Stimulated activated CD4-positive, alpha-beta T cell treated with anti-CD3 and anti-CD28 coated beads, Interleukin-4, amount 100 ng/mL, for 4 hours (primary cell): ENCODE measurements around the gene SETDB2.
A peak's percentile ranks its signal among the peaks of the same experiment; 100 is the strongest.

Source experiments
- DNase-seq, 2 experiments: peaks; one replicate each; pipeline ENCODE4 v3.0.0-alpha.2; 2020

Gene SETDB2

DNA sequence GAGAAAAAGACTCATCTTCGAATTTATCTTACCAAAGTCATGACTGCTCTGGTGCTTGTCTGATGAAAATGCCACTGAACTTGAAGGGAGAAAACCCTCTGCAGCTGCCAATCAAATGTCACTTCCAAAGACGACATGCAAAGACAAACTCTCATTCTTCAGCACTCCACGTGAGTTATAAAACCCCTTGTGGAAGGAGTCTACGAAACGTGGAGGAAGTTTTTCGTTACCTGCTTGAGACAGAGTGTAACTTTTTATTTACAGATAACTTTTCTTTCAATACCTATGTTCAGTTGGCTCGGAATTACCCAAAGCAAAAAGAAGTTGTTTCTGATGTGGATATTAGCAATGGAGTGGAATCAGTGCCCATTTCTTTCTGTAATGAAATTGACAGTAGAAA lies 32.5 kb downstream of the SETDB2 start:
- no peak for DNase-seq

DNA sequence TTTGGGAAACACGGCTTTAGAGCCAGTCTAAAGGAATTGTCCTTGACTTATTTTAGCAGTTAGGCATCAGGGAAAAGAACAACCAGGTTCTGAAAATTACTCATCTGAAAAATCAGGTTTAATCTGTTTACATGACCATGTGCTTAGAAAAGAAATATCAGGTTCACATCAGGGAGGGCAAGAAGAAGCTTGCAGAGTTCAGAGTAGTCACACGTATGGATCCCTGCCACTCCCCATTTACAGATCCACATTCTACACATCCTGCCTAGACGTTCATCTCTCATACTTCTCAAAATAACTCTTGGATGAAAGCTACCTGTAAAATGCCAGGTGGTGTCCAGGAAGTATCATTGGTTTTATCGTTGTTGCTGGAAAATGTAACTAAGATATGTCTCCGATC lies 37.7 kb downstream of the SETDB2 start:
- DNase-seq, result no peak

DNA sequence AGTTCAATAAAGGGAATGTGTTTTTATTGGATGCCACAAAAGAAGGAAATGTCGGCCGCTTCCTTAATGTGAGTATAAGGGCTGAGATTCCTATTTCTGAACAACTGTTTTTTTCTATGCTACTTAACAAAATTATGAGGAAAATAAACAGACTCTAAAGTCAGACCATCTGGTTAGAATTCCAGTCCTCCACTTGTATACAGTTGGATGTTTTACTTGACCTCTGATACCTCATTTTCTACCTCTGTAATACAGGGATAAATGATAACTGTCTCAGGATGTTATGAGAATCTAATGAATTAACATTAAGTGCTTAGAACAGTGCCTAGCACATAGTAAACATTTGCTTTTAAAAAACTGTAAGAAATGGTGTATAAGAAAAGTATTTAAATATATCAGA lies 44.5 kb downstream of the SETDB2 start:
- DNase-seq, result no peak

DNA sequence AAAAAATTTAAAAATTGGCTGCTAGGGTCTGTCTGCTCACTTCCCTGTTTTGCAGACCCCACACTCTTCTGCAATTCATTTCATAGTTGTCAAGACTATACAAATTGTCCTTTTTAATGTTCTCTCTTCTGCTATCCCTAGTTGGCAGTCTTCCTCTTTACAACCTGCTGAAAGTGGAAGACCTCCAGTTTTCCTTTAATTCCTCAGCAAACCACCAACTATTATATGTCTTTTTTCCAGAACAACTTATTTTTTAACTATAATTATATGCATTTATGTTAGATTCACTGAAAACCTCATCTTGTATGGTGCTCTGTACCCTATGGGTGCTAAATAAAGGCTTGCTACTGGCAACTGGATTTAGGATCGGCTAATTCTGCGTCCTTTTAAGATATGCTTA lies 50.6 kb downstream of the SETDB2 start:
- DNase-seq, result no peak

DNA sequence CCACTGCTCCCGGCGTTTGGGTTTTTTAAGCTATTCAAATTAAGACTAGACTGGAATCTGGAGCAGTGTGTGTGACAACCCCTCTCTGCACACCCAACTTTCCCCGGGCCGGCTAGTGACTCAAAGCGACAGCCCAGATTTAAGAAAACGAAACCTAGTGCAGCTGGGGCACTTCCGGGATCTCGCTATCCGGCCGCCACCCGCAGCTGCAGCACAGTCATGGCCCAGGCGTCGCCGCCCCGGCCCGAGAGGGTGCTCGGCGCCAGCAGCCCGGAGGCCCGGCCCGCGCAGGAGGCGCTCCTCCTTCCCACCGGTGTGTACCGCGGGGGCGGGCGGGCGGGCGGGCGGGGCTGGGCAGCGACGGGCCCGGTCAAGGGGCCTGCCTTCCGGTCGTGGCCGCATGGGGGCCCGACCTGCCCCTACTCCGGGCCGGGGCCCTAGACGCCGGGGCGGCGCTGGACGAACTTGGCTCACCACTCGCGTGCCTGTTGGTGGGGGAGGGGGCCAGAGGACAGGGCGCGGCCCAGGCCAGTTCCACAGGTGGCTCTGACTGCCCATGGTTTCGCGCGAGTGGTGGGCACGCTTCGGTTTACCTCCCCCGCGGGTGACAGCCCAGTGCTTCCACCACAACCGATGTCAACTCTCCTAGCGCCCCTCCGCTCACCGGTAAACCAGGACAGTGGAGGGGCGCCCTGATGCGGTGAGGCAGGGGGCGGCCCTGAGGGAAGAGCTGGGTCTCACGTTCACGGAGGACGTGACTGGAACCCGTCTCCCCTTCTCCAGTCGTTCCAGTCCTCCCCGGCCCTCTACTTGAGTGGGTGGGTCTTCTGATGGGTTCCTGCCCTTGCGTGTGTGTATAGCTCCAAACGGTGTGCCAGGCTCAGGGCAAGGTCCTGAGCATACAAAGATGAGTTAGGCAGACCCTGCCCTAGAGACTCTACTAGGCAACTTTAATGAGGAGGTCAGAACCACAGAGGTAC lies 52.0 kb downstream of the SETDB2 start, which contains the start of gene PHF11:
TSS of gene PHF11 (plus strand) at position 171 of the 980 bp plus-strand sequence. CDS start at position 220, 49 bp downstream.
- DNase-seq, result peak; percentile 82 to 92

DNA sequence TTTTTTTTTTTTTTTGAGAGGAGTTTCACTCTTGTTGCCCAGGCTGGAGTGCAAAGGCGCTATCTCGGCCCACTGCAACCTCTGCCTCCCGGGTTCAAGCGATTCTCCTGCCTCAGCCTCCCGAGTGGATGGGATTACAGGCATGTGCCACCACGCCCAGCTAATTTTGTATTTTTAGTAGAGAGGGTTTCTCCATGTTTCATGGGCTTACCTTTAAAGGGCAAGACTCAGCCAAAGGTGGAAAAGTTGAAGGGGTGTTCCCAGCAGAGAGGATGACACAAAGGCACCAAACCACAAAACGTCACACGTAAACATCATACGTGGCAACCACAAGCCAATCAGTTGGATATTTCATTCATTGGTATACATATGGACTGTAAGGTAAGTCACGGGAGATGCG lies 52.8 kb downstream of the SETDB2 start:
- DNase-seq, result peak; percentile 16 to 79

DNA sequence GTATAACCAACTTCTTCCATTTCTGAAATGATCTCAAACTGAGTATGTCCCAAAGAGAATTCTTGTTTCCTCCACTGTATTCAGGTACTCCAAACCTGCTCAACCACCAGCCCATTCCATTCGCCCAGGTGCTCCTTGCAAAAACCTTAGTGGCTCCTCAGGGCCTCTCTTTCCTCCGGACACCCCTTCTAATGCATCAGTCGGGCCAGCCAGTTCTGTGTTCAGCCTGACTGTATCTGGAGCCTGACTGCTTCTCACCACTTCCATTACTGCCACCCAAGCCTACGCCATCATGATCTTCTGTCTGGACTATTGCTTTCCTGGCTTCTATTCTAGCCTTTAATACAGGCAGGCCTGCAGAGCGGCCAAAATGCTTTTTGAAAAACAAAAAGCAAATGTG lies 53.2 kb downstream of the SETDB2 start:
- peak in 1 of 2 experiments; percentile 3 for DNase-seq

DNA sequence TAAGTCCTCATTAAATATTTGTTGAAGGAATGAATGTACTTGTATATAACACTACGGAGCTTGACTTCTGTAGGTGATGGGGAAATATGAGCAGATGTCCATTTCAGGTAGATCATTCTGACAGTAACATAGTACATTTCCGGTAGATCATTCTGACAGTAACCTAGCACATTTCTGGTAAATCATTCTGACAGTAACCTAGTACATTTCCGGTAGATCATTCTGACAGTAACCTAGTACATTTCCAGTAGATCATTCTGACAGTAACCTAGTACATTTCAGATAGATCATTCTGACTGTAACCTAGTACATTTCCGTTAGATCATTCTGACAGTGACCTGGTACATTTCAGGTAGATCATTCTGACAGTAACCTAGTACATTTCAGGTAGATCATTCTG lies 54.1 kb downstream of the SETDB2 start:
- no peak for DNase-seq

DNA sequence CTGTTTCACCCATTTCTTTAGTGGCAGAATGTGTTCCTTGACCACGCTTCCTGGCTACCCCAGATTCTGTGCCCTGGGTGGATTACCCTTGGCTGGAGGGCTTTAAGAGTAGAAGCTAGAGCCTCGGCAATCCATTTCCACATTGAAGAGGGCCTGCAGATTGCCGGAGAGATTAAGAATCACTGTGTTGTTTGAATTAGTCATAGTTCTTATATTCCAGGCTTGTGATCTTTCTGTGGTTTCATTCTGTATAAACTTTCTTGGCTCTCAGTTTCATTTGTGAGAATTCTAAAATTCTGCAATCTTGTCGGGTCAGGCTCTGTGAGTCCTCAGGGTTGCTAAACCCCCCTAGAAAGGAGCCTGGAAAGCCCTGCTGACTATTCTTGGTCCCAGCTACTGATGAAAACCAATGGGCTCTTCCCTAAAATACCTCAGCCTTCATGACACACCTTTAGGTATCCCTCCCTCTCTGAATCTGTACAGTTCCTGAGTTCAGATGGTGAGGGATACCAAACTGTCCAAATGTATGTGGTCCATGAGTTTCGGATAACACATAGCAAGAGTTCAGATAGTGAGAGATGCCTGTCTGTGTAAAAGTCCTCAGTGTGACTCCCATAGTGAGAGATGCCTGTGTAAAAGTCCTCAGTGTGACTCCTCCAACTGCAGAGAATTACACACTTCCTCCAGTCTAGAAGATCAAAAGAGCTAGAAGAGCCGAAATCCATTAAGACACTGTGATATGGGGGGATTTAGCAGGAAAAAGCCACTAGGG lies 56.0 kb downstream of the SETDB2 start:
- no peak for DNase-seq

DNA sequence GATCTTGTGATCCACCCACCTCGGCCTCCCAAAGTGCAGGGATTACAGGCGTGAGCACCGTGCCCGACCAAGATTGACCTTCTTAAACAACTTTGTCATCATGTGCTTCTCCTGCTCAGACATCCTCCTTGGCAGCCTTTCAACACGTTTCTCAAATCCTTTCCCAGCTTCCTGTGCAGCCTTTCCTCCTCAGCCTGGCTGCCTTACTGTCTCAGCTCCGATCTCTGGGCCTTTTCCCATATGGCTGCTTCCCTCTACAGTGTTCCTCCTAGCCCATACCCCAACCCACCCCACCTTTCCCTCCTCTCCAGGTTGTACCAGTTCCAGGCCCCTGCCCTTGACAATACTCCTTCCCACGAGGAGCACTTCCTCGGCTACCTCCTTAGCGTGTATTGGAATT lies 58.9 kb downstream of the SETDB2 start:
- no peak for DNase-seq

DNA sequence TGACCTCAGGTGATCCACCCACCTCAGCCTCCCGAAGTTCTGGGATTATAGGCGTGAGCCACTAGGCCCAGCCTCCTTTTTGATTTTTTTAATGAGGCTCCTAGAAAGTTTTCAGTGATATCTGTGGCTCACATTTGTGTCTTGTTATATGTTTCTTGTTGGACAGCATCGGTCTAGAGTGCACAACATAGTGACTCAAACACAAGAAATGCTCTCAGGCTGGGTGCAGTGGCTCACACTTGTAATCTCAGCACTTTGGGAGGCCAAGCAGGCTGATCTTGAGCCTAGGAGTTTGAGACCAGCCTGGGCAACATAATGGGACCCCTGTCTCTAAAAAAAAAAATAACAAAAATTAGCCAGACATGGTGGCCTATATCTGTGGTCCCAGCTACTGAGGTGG lies 59.9 kb downstream of the SETDB2 start:
- no peak for DNase-seq

DNA sequence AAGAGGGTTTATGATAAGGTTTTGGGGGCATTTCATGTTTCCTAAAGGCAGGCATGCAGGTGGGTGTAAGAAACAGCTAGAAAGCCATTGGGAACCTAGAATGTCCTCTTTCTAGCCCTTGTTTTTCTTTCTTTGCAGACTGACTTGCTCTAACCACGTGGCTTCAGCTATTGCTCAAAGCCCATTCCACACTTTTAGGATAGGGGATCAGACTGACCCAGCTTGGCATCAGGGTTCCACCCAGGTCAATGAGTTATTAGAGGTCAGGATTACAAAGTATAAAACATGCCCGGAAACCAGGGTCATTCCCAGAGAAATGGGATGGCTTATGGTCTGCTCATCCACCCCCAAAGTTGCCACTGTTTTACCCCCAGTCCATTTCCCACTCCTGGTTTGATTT lies 68.5 kb downstream of the SETDB2 start:
- no peak for DNase-seq

DNA sequence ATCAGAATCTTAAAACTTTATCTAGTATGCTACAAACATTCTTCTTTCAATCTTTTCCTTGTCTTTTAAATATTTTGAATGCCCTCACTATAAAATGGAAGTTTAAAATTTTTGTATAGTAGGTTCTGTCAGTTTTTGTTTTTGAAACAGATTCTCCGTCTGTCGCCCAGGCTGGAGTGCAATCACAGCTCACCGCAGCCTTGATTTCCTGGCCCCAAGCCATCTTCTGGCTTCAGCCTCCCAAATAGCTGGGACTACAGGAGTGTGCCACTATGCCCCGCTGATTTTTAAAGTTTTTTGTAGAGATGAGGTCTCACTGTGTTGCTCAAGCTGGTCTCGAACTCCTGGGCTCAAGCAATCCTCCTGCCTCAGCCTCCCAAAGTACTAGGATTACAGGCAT lies 72.4 kb downstream of the SETDB2 start:
- DNase-seq, result no peak

DNA sequence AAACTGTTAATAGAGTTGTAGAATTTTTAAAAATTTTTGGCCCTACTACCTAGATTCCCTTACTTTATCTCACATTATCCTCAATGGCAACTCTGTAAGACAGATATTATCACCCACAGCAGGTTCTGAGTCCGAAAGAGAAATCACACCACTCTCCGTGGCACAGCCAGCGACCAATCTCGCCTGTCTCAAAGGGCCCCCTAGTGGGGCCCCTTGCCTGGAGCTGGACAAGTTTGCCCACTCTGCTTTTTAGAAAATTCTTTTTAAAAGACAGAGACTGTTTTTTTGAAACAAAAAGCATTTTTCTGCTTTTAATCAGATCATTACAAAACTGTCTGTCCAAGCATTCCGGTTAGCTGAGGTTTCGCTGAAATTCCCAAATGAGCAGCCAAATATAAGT lies 73.4 kb downstream of the SETDB2 start:
- no peak for DNase-seq

DNA sequence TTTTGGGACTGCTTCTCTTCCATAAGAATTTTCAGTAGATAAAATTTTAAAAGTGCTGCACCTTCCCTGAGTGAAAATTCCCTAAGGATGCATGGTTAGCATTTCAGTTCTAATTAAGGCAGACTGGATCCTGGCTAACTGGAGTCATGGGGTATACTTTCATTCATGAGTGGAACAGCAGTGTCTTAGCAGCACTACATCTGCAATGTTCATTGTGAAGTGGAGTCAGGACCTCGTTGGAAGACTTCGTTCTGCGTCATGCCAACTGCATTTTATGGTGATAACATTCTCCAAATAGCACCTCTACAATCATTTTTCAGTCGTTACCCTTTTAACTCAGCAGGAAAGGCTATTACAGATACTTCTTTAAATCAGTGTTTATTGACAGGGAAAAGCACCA lies 77.2 kb downstream of the SETDB2 start:
- DNase-seq, result no peak

DNA sequence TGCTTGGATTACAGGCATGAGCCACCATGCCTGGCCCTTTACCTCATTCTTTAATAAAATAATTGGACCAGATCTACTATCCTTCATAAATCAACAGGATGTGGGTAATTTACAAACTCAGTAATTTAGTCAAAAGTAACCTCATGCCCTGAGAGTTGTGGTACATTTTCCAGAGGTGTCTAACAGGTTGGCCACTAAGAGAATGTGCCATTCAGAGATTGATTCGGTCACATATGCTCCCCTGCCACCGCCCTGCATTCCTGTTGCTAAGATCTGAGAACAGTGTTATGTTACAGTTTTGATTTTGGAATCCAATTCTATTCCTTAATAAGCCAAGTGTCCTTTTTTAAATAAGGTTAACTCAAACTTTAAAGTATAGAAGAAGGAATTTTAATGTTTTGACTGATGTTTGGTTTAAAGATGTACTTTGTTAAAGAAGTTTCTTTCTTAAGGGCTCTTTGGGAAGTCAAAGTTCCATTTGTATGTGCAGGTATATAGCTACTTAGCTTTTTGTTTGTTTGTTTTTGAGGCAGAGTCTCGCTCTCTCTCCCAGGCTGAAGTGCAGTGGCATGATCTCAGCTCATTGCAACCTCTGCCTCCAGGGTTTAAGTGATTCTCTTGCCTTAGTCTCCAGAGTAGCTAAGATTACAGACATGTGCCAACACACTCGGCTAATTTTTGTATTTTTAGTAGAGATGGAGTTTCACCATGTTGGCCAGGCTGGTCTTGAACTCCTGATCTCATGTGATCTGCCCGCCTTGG lies 80.8 kb downstream of the SETDB2 start:
- no peak for DNase-seq

DNA sequence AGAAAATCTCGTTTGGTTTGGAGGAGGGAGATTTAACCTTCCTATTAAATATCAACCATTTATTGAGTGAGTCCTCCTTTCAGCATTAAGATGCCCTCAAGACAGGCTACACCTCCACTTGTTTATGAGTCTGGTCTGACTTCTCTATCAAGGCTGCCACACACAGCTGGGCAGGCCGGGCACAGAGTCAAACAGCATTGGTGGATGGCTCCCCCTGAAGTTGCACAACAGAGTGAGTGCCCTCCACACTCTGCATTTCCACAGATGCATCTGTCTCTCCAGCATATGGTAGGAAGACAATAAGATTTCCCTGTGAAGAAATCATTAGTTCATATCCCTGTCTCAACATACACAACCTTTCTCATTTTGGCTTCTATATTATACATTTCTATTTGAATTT lies 83.0 kb downstream of the SETDB2 start:
- DNase-seq, result no peak

DNA sequence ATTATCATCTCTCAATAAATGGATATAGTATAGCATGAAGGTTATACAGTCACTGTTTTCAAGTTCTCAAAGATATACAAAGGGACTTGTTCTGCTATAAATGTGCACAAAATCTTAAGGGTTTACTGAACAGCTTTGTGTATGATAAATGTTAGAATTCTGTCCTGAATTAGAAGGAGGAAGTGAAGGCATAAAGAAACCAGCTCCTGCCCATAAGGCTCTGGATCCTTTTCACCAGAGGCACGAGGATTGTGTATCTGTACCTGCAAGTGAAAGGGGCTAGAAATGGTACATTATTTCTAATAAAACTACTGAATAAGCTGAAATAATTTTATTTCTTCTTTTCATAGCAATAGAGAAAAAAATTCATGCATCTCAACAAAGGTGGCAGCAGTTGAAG lies 84.1 kb downstream of the SETDB2 start:
- no peak for DNase-seq

DNA sequence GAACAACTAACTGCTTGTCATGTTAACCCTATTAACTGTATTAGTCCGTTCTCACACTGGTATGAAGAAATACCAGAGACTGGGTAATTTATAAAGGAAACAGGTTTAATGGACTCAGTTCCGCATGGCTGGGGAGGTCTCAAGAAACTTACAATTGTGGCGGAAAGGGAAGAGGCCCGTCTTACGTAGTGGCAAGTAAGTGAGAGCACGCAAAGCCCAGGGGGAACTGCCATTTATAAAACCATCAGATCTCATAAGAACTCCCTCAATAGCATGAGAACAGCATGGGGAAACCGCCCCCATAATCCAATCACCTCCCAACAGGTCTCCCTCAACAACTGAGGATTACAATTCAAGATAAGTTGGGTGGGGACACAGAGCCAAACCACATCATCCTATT lies 86.4 kb downstream of the SETDB2 start:
- DNase-seq, result no peak

DNA sequence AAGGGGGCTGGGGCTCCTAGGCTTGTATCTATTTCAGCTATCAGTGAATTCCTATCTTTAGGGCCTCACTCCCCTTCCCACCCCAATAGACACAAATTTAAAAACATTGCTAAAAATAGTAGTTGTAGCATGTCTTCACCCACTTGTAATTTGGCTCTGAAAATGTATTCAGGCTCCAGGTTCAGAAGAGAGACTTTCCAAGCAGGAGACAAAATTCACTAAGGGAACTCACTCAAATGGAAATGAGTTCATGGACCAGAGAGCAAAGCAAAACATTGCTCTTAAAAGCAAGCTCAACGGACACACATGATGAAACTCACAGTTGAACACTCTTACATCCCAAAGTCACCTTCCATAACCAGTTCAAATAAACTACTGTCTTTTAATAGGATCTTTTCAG lies 88.5 kb downstream of the SETDB2 start:
- no peak for DNase-seq

DNA sequence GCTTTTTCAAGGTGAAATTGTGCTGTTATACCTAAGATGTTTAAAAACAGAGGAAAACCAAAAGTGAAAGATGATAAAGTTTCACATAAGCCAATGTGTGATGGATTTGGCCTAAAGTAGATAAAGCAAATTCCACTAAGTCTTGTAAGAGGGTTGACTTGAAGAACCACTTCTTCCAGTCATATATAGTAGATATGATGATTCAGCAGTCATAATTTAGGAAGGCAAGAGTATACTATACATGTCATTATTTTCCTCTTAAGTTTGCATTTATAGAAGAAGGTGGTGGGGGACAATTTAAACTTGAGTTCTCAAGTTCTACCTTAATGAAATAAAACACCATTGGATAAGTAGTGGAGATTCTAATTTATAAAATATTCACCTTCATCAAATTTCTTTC lies 88.9 kb downstream of the SETDB2 start:
- DNase-seq, result no peak

DNA sequence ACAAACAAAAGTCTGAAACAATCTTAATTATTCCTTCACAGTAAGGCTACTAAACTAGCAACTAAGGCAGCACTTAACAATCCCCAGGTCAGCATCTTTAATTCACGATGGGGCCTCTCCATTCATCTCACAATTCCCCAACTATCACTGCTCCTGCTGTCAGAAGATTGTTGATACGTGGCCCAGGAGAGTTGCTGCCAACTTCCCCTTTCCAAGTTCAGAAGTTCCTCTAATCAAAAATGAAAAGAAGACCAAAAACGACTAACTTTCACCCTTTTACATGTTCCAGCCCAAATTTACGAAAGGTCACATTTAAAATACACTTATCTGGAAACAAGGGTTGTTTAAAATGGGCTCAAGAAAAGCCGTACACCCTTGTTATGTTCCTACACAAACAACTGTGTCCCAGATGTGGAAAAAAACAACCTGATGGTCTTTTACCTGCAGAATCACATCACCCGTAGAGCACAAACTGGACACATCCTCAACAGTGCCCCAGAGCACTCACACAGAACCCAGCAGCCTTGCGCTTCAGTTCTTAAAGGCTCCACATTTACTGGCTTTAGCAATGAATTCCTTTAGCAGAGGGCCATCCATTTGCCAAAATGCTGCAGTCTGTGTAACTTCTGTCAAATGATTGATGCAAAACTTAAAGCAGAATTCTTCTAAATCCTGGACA lies 89.7 kb downstream of the SETDB2 start:
- DNase-seq, result no peak
